Activated T-helper 1 cell treated with anti-CD3 and anti-CD28 coated beads, Interleukin-12 subunit alpha, Interleukin-12 subunit beta, Interleukin-2, Interleukin-4 antibody, amounts not matched to agents 30 ng/mL and 10 ng/mL and 1 ng/mL, durations not matched to agents 14 hours and 24 hours and 36 hours (primary cell): ENCODE measurements around the gene LRP3. TPM values are rescaled to one million over a fixed set of nuclear protein-coding genes. Genes with fewer than 3 reads are reported as not detected.
"Not testable (repeated sequence)": the region's sequence is repeated elsewhere in the genome, so short reads cannot be mapped to it uniquely, and the experiment has no call there.

Experiments used
- DNase-seq: peaks from one replicate; pipeline ENCODE4 v3.0.0; 2021; ENCODE audit warnings: low spot score
- H3K27ac Mint-ChIP-seq: one replicate; pipeline ENCODE4 v1.8.0; 2021; ENCODE audit warnings: mild to moderate bottlenecking, mixed read lengths
- H3K27me3 Mint-ChIP-seq: one replicate; pipeline ENCODE4 v1.8.0; 2022; ENCODE audit warnings: mild to moderate bottlenecking, moderate library complexity, mixed read lengths; ENCODE audit not compliant: insufficient read depth
- H3K36me3 Mint-ChIP-seq: one replicate; pipeline ENCODE4 v1.8.0; 2021; ENCODE audit warnings: low read depth, mixed read lengths
- H3K4me1 Mint-ChIP-seq: one replicate; pipeline ENCODE4 v1.8.0; 2021; ENCODE audit warnings: low read depth, mixed read lengths
- H3K4me3 Mint-ChIP-seq: one replicate; pipeline ENCODE4 v1.8.0; 2021; ENCODE audit warnings: mild to moderate bottlenecking, moderate library complexity, mixed read lengths
- H3K9me3 Mint-ChIP-seq: one replicate; pipeline ENCODE4 v1.8.0; 2021; ENCODE audit warnings: mixed read lengths
- intact Hi-C: fragments of 100-400 bp; cut with micrococcal nuclease; formaldehyde crosslinking; loops from one replicate; pipeline ENCODE4 v1.15.1; 2024
- total RNA-seq: library from RNA; stranded (reverse); gene quantifications from 2 replicates; pipeline ENCODE4 v1.2.3, GENCODE V29; 2022

Gene LRP3
- total RNA-seq, 1 donor from 2014 or later = 0.13 TPM

- Mint-ChIP-seq H3K27me3 (peaks cover 4% of the 10 kb centered on the region), H3K9me3 (peaks cover 14% of the 10 kb centered on the region), H3K27ac (no peak overlapping the region), H3K4me3 (no peak overlapping the region), H3K36me3 (peaks cover 8% of the 10 kb centered on the region), H3K4me1 (peaks cover 27% of the 10 kb centered on the region)
- intact Hi-C loops = no loop called here
- DNase-seq = no peak
Observed at GRCh38 chr19:33163481-33163880, 30.6 kb upstream of the LRP3 start.

DNA sequence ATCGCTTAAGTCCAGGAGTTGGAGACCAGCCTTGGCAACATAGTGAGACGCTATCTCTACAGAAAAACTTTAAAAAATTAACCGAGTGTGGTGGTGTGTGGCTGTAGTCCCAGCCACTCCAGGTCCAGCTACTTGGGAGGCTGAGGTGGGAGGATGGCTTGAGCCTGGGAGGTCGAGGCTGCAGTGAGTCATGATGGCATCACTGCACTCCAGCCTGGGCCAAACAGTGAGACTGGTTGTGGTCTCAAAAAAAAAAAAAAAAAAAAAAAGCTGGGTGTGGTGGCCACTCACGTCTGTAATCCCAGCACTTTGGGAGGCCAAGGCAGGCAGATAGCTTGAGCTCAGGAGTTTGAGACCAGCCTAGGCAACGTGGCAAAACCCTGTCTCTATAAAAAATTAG lies 28.1 kb upstream of the LRP3 start:
- H3K27me3 Mint-ChIP-seq, intact Hi-C loops, DNase-seq, H3K27ac Mint-ChIP-seq, H3K4me3 Mint-ChIP-seq, H3K36me3 Mint-ChIP-seq: not testable (repeated sequence)
- Mint-ChIP-seq H3K4me1 (peaks cover 11% of the 10 kb centered on the region), H3K9me3 (peaks cover 21% of the 10 kb centered on the region)

- Mint-ChIP-seq H3K36me3 (peaks cover 9% of the 10 kb centered on the region), H3K27me3 (peaks cover 4% of the 10 kb centered on the region), H3K9me3 (peaks cover 21% of the 10 kb centered on the region), H3K4me3 (no peak overlapping the region), H3K27ac (no peak overlapping the region), H3K4me1 (peaks cover 5% of the 10 kb centered on the region)
- DNase-seq = no peak
- intact Hi-C loops = no loop called here
Observed at GRCh38 chr19:33167438-33167837, 26.7 kb upstream of the LRP3 start.

- H3K4me1 Mint-ChIP-seq = peaks cover 9% of the 10 kb centered on the region
- H3K4me3 Mint-ChIP-seq = no peak overlapping the region
- H3K36me3 Mint-ChIP-seq = peaks cover 10% of the 10 kb centered on the region
- intact Hi-C loops = no loop called here
- peaks cover 21% of the 10 kb centered on the region for H3K9me3 Mint-ChIP-seq
- peaks cover 4% of the 10 kb centered on the region for H3K27me3 Mint-ChIP-seq
- H3K27ac Mint-ChIP-seq = no peak overlapping the region
- no peak for DNase-seq
Observed at GRCh38 chr19:33168528-33168927, 25.6 kb upstream of the LRP3 start.

GRCh38 chr19:33171222-33171795 lies 22.8 kb upstream of the LRP3 start:
- DNase-seq = no peak
- H3K36me3 Mint-ChIP-seq = peaks cover 10% of the 10 kb centered on the region
- peaks cover 4% of the 10 kb centered on the region for H3K27me3 Mint-ChIP-seq
- H3K4me3 Mint-ChIP-seq = no peak overlapping the region
- H3K4me1 Mint-ChIP-seq = peaks cover 22% of the 10 kb centered on the region
- H3K27ac Mint-ChIP-seq = no peak overlapping the region
- H3K9me3 Mint-ChIP-seq = peaks cover 21% of the 10 kb centered on the region
- intact Hi-C loops = loop anchor here (10.0 kb wide), 1 partner anchor 1957 kb away; no protein-coding TSS in a partner anchor

DNA sequence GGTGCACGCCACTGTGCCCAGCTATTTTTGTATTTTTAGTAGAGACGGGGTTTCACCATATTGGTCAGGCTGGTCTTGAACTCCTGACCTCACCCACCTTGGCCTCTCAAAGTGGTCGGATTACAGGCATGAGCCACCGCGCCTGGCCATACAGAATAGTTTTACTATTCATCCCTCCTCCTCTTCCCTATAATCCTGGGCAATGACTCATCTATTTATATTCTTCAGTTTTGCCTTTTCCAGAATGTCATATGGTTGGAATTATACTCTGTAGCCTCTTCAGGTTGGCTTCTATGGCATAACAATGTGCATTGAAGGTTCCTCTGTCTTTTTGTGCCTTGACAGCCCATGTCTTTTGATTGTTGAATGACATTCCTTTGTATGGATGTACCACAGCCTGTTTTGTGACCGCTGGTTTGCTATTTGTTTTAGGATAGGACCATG lies 22.2 kb upstream of the LRP3 start:
- peaks cover 26% of the 10 kb centered on the region for H3K4me1 Mint-ChIP-seq
- peaks cover 12% of the 10 kb centered on the region for H3K36me3 Mint-ChIP-seq
- intact Hi-C loops = loop anchor here (10.0 kb wide), 1 partner anchor 1957 kb away; no protein-coding TSS in a partner anchor
- DNase-seq = no peak
- H3K9me3 Mint-ChIP-seq = peaks cover 20% of the 10 kb centered on the region
- H3K4me3 Mint-ChIP-seq = no peak overlapping the region
- no peak overlapping the region for H3K27ac Mint-ChIP-seq
- H3K27me3 Mint-ChIP-seq = peaks cover 8% of the 10 kb centered on the region

- Mint-ChIP-seq H3K27me3 (peaks cover 6% of the 10 kb centered on the region), H3K9me3 (peaks cover under 1% of the 10 kb centered on the region), H3K36me3 (peaks cover 5% of the 10 kb centered on the region), H3K4me3 (peak overlapping the region; percentile 33), H3K4me1 (peaks cover 36% of the 10 kb centered on the region), H3K27ac (no peak overlapping the region)
- intact Hi-C loops = loop anchor here (10.0 kb wide), 1 partner anchor 1959 kb away; no protein-coding TSS in a partner anchor
- no peak for DNase-seq
Observed at GRCh38 chr19:33174186-33174585, 19.9 kb upstream of the LRP3 start.

DNA sequence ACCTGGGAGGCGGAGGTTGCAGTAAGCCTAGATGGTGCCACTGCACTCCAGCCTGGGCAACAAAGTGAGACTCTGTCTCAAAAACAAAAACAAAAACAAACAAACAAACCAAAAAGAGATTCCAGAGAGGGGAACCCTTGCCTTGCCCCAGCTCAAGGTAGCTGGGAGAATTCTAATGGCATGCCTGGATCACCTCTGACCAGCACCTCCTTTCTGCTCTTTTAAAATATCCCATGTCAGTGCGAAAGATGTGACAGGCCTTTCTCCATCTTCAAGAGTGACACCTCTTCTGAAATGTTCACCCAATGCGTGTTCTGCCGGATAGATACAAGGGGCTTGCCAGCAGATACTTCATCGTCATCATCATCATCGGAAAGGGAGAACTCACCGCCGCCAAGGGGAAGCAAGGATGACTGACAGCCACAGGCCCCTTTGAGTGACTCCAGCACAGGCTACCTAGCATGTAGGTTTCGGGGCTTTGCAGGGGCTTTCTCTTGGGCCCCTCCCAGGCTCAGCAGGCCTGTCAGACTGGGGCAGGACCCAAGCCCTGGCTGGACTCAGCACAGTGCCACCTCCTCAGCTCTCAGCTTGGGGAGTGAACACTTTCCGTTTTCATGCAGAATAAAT lies 18.9 kb upstream of the LRP3 start:
- Mint-ChIP-seq H3K4me3 (peak overlapping the region; percentile 97), H3K36me3 (peaks cover 5% of the 10 kb centered on the region), H3K4me1 (peaks cover 39% of the 10 kb centered on the region), H3K27me3 (peaks cover 6% of the 10 kb centered on the region), H3K9me3 (no peaks in the 10 kb centered on the region), H3K27ac (no peak overlapping the region)
- no peak for DNase-seq
- intact Hi-C loops = loop anchor here (5.0 to 10.0 kb wide), 2 partner anchors 107 to 1960 kb away; no protein-coding TSS in a partner anchor

GRCh38 chr19:33175886-33176669 lies 18.1 kb upstream of the LRP3 start:
- peaks cover 41% of the 10 kb centered on the region for H3K4me1 Mint-ChIP-seq
- H3K27me3 Mint-ChIP-seq = peaks cover 9% of the 10 kb centered on the region
- peak overlapping the region; percentile 97 for H3K27ac Mint-ChIP-seq
- H3K36me3 Mint-ChIP-seq = peaks cover 5% of the 10 kb centered on the region
- DNase-seq = no peak
- intact Hi-C loops = loop anchor here (1.0 to 10.0 kb wide), 8 partner anchors 31 to 1961 kb away; partner anchors contain the start of genes ANKRD27, PDCD5, PEPD and RGS9BP
- no peaks in the 10 kb centered on the region for H3K9me3 Mint-ChIP-seq
- H3K4me3 Mint-ChIP-seq = peak overlapping the region; percentile 97

- Mint-ChIP-seq H3K27ac (peak overlapping the region; percentile 97), H3K27me3 (peaks cover 9% of the 10 kb centered on the region), H3K4me3 (peak overlapping the region; percentile 97), H3K9me3 (no peaks in the 10 kb centered on the region), H3K4me1 (peaks cover 41% of the 10 kb centered on the region), H3K36me3 (peaks cover 5% of the 10 kb centered on the region)
- DNase-seq = peak; percentile 97
- intact Hi-C loops = loop anchor here (1.0 to 10.0 kb wide), 13 partner anchors 17 to 1962 kb away; partner anchors contain the start of genes ANKRD27, CEBPG, FAAP24 and GPATCH1
Observed at GRCh38 chr19:33176670-33177416, 17.3 kb upstream of the LRP3 start.

DNA sequence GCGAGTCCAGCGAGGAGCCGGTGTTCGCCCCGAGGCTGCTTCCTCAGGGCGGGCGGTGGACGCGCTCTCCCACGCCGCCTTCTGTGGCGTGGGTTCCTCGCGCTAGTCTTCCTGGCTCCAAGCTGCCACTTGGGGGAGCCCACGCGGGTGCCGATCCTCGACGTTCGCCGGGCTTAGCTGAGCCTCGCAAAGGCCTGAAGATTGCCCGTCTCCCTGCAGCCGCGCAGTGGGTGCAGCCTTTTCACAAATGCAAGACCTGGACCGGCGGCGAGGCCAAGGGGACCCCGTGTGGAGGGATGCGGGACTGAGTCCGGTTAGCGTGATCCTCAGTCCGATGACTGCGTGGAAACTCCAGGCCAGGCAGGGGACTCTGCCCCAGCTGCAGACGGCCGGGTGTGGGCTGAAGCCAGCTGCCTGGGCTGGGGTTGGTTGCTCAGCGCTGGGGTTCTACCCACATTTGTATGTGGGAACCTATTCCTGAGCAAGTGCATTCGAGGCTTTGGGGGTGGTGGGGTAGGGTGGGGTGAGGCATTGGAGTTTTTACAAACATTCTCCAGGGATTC lies 16.6 kb upstream of the LRP3 start:
- peaks cover 9% of the 10 kb centered on the region for H3K27me3 Mint-ChIP-seq
- intact Hi-C loops = loop anchor here (1.0 to 10.0 kb wide), 12 partner anchors 17 to 1963 kb away; partner anchors contain the start of genes ANKRD27, CEBPG, FAAP24 and GPATCH1
- peaks cover 35% of the 10 kb centered on the region for H3K4me1 Mint-ChIP-seq
- H3K36me3 Mint-ChIP-seq = peaks cover 3% of the 10 kb centered on the region
- no peaks in the 10 kb centered on the region for H3K9me3 Mint-ChIP-seq
- H3K4me3 Mint-ChIP-seq = peak overlapping the region; percentile 97
- no peak for DNase-seq
- peak overlapping the region; percentile 97 for H3K27ac Mint-ChIP-seq
